K562 (cell line): ENCODE measurements around the gene RPS8. TPM values are rescaled to one million over a fixed set of nuclear protein-coding genes. Genes with fewer than 3 reads are reported as not detected.

Source experiments
- ARID3A ChIP-seq: IDR thresholded peaks from 2 replicates; pipeline ENCODE4 v1.6.1; 2012; ENCODE audit warnings: low read depth, low read length, improper control_type of control experiment, borderline replicate concordance
- CEBPG ChIP-seq, 3 experiments: fragments of 200-800 bp in 1 of 3; sonication (Bioruptor generic) in 1 of 3; sonication (generic) in 1 of 3; formaldehyde crosslinking in 1 of 3; IDR thresholded peaks in 2 of 3; conservative IDR thresholded peaks in 1 of 3; 2 replicates each; pipeline versions ENCODE4 v1.6.1 to v1.8.0; 2016 to 2022; ENCODE audit warnings: missing compliant biosample characterization in 2 of 3, missing genetic modification characterization in 2 of 3, mild to moderate bottlenecking in 1 of 3, missing genetic modification reagents in 1 of 3
- GABPB1 ChIP-seq: sonication (generic); formaldehyde crosslinking; IDR thresholded peaks from 2 replicates; pipeline ENCODE4 v1.8.0; 2022; ENCODE audit warnings: mild to moderate bottlenecking, missing genetic modification reagents
- HNRNPL ChIP-seq: fragments of 200-400 bp; formaldehyde crosslinking; IDR thresholded peaks from 2 replicates; pipeline ENCODE4 v1.6.1; 2017; ENCODE audit warnings: low read depth, mild to moderate bottlenecking, low read length
- JUN ChIP-seq, 2 experiments: sonication (generic) in 1 of 2; formaldehyde crosslinking in 1 of 2; IDR thresholded peaks; 2 replicates each; pipeline versions ENCODE4 v1.6.1 to v1.8.0; 2012 to 2022; ENCODE audit warnings: borderline replicate concordance in 2 of 2, mild to moderate bottlenecking in 2 of 2, improper control_type of control experiment in 1 of 2, low read depth in 1 of 2, low read length in 1 of 2, missing genetic modification reagents in 1 of 2
- MGA ChIP-seq: fragments of 450-650 bp; IDR thresholded peaks from 2 replicates; pipeline ENCODE4 v1.6.1; 2016; ENCODE audit warnings: mild to moderate bottlenecking, moderate library complexity
- MTF1 ChIP-seq: fragments of 250-450 bp; sonication (Bioruptor Pico); IDR thresholded peaks from 2 replicates; pipeline ENCODE4 v1.9.0; 2021; ENCODE audit warnings: moderate library complexity, mild to moderate bottlenecking, inconsistent platforms, borderline replicate concordance
- PRMT5 ChIP-seq: sonication (generic); formaldehyde crosslinking; IDR thresholded peaks from 2 replicates; pipeline ENCODE4 v1.5.0; 2020; ENCODE audit warnings: missing genetic modification reagents
- RBM34 ChIP-seq: fragments of 200-400 bp; formaldehyde crosslinking; IDR thresholded peaks from 2 replicates; pipeline ENCODE4 v1.6.1; 2018; ENCODE audit warnings: low read length, borderline replicate concordance; ENCODE audit not compliant: insufficient read depth
- ZNF239 ChIP-seq: fragments of 250-450 bp; sonication (Bioruptor Pico); IDR thresholded peaks from 2 replicates; pipeline ENCODE4 v1.4.0; 2020; ENCODE audit warnings: mild to moderate bottlenecking
- polyA plus RNA-seq, 8 experiments: library from polyadenylated mRNA; depleted of rRNA in 4 of 8; stranded (reverse) in 5 of 8; unstranded in 3 of 8; fragments of >200 nt; fragmentation: Nextera tagmentation in 2 of 8; fragmentation: Illumina TruSeq in 1 of 8; extraction: Ambion mirVana in 2 of 8; extraction: Trizol in 1 of 8; gene quantifications; 2 replicates each; pipeline versions ENCODE4 v1.2.1 to v1.2.3, GENCODE V29; 2011 to 2014; ENCODE audit warnings: inconsistent platforms in 1 of 8, missing spikeins in 1 of 8
- total RNA-seq, 7 experiments: library from RNA; depleted of rRNA in 6 of 7; stranded (reverse); fragments of >200 nt in 6 of 7; fragmentation: Illumina TruSeq in 2 of 7; extraction: Trizol in 2 of 7; gene quantifications; 2 replicates each; pipeline versions ENCODE4 v1.2.1 to v1.2.3, GENCODE V29; 2011 to 2021; ENCODE audit warnings: low replicate concordance in 1 of 7
- TF ChIP-seq, protein P1 (sequence below): sonication (generic); IDR thresholded peaks from 2 replicates; pipeline ENCODE4 v1.6.1; 2016

RPS8 gene
- total and polyA plus RNA-seq, 9 of the 15 experiments (the other 6 are each of a cell fraction or from before 2014, with no cell fraction given) = 2,431 to 4,168 (median 3,109) TPM

DNA sequence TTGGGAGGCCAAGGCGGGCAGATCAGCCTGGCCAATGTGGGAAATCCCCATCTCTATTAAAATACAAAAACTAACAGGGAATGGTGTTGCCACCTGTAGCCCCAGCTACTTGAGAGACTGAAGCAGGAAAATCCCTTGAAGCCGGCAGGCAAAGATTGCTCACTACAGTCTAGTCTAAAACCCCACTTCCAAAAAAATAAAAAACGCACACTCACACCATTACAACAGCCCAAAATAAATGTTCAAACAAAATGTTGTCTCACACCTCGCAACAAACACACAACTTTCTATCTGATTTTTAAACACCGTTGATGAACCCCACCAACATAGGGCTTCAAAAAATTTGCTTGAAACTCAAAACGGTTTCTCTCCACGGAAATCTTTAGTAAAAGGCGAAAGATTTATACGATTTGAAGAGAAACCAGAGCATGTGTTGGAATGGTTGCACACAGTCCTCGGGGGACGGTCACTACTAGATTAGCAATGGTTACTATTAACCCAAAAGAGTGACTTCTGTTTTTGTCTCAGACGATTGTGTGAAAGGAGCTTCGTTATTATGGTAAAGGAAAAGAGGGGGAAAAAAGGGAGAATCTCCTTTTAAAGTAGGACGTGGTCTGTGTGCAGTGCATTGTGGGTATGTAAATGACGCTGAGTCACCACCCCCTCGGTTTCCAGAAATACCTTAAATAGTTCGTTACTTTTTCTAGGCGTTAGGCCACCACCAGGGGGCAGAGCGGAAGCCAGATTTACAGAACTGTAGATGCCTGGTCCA is 44.4 kb upstream of the RPS8 start, which contains the start of gene RNU5D-1 (continued):
- TF ChIP-seq ARID3A (peak; percentile 84; the same call in 1 of the 2 replicates), ZNF239 (CRISPR knock-in tag) (peak; percentile 48), JUN (IDR thresholded peaks at IDR 0.05; ENCODE audit: borderline replicate concordance, low read depth, low read length) (peak; percentile 72), JUN (CRISPR knock-in tag; IDR thresholded peaks at IDR 0.05; ENCODE audit: borderline replicate concordance) (peak; percentile 65; the same call in 1 of the 2 replicates), CEBPG (CRISPR knock-in tag; IDR thresholded peaks at IDR 0.05) (no peak; the same call in 1 of the 2 replicates), CEBPG (tag; conservative IDR thresholded peaks at IDR 0.05 in 1 of 2, IDR thresholded peaks at IDR 0.05 in 1 of 2) (peak in 1 of 2 experiments; percentile 39; a peak in 3 of 4 replicates), HNRNPL (peak; percentile 96), MGA (peak; percentile 96), GABPB1 (peak; percentile 62), PRMT5 (CRISPR knock-in tag) (no peak), MTF1 (CRISPR knock-in tag) (no peak), RBM34 (no peak)
- TF ChIP-seq, protein P1, sequence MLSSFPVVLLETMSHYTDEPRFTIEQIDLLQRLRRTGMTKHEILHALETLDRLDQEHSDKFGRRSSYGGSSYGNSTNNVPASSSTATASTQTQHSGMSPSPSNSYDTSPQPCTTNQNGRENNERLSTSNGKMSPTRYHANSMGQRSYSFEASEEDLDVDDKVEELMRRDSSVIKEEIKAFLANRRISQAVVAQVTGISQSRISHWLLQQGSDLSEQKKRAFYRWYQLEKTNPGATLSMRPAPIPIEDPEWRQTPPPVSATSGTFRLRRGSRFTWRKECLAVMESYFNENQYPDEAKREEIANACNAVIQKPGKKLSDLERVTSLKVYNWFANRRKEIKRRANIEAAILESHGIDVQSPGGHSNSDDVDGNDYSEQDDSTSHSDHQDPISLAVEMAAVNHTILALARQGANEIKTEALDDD = peak; percentile 95
